Gastroesophageal sphincter (tissue), 4 donors: ENCODE data around the gene MST1R. TPM values are rescaled to one million over a fixed set of nuclear protein-coding genes. Genes with fewer than 3 reads are reported as not detected.

ENCODE experiments used
- ATAC-seq: fragments of 150-250 bp; one replicate; pipeline ENCODE4 v1.9.1; 2016; ENCODE audit warnings: mild to moderate bottlenecking, moderate library complexity
- H3K27ac ChIP-seq, 4 donors: fragments of 200-600 bp; sonication (generic) in 3 of 4; 1 replicate in 3 of 4; 2 replicates in 1 of 4; pipeline ENCODE4 v1.5.1; 2016 to 2019
- H3K27me3 ChIP-seq: fragments of 200-600 bp; sonication (generic); one replicate; pipeline ENCODE4 v1.5.1; 2019
- H3K36me3 ChIP-seq, 2 donors: fragments of 200-600 bp; sonication (generic); one replicate each; pipeline ENCODE4 v1.5.1; 2019; ENCODE audit warnings: control low read depth in 1 of 2
- H3K4me1 ChIP-seq, 3 donors: fragments of 200-600 bp; sonication (generic); 1 replicate in 2 of 3; 2 replicates in 1 of 3; pipeline ENCODE4 v1.5.1; 2016 to 2019; ENCODE audit warnings: control low read depth in 2 of 3
- H3K4me3 ChIP-seq, 2 donors: fragments of 200-600 bp; sonication (generic); one replicate each; pipeline ENCODE4 v1.5.1; 2019; ENCODE audit warnings: mild to moderate bottlenecking in 1 of 2, moderate library complexity in 1 of 2
- H3K9me3 ChIP-seq, 3 donors: fragments of 200-600 bp; sonication (generic); one replicate each; pipeline ENCODE4 v1.5.1; 2017 to 2019; ENCODE audit warnings: control low read depth in 2 of 3
- EP300 ChIP-seq: sonication (generic); formaldehyde crosslinking; IDR thresholded peaks from one replicate; pipeline ENCODE4 v1.6.1; 2017; ENCODE audit warnings: antibody characterized with exemption, mild to moderate bottlenecking
- POLR2A ChIP-seq, 2 donors: fragments of 450-650 bp; IDR thresholded peaks; one replicate each; pipeline ENCODE4 v1.6.1; 2017; ENCODE audit warnings: antibody characterized with exemption in 2 of 2, mild to moderate bottlenecking in 2 of 2, moderate library complexity in 1 of 2
- POLR2AphosphoS5 ChIP-seq: sonication (generic); formaldehyde crosslinking; IDR thresholded peaks from one replicate; pipeline ENCODE4 v1.6.1; 2017; ENCODE audit warnings: antibody characterized with exemption
- WGBS, 2 donors: methylation state at CpG; one replicate each; pipeline ENCODE4 v1.1.5; 2018; ENCODE audit warnings: low coverage in 1 of 2; 5-methylcytosine and 5-hydroxymethylcytosine counted together
- total RNA-seq, 4 donors: library from RNA; depleted of rRNA; stranded (reverse); fragments of >200 nt; gene quantifications; one replicate each; pipeline ENCODE4 v1.1.0, GENCODE V29; 2016
- TF ChIP-seq, protein P1 (sequence below), 4 experiments: fragments of 200-600 bp in 2 of 4; fragments of 450-650 bp in 2 of 4; sonication (generic) in 1 of 4; IDR thresholded peaks; one replicate each; pipeline ENCODE4 v1.5.1; 2017 to 2019; ENCODE audit warnings: antibody characterized with exemption in 4 of 4, mild to moderate bottlenecking in 2 of 4, moderate library complexity in 2 of 4

MST1R gene
- total RNA-seq, 4 donors from 2014 or later, result 1.2 to 5.9 (median 2.0) TPM

DNA sequence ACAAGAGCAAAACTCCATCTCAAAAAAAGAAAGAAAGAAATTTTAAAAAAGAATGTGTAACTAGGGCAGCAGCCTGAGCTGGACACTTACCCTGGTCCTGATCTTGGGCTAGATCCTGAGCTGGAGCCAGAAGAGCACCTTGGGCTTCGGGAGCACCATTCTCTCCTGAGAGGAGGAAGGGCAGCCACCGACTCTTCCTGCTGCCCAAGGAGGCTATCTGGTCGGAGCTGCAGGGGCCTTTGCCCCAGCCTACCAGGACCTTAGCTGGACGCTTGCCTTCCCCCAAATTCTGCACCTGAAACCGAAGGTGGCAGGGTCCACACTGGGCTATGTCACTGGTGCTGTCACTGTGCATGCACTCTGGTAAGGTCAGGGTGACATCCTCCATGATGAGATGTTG, 27.1 kb downstream of the MST1R start:
- no CpG with 5 or more reads among the region's 5 CpGs for WGBS, 2 donors
- Histone ChIP-seq H3K27ac (no peak overlapping the region), H3K4me1 (peaks cover 0 to 18% (median 0%) of the 10 kb centered on the region in 3 donors), H3K36me3 (no peaks in the 10 kb centered on the region), H3K4me3 (no peak overlapping the region), H3K27me3 (peaks cover 5% of the 10 kb centered on the region), H3K9me3 (no peaks in the 10 kb centered on the region)
- no peak for ATAC-seq
- TF ChIP-seq, protein P1, sequence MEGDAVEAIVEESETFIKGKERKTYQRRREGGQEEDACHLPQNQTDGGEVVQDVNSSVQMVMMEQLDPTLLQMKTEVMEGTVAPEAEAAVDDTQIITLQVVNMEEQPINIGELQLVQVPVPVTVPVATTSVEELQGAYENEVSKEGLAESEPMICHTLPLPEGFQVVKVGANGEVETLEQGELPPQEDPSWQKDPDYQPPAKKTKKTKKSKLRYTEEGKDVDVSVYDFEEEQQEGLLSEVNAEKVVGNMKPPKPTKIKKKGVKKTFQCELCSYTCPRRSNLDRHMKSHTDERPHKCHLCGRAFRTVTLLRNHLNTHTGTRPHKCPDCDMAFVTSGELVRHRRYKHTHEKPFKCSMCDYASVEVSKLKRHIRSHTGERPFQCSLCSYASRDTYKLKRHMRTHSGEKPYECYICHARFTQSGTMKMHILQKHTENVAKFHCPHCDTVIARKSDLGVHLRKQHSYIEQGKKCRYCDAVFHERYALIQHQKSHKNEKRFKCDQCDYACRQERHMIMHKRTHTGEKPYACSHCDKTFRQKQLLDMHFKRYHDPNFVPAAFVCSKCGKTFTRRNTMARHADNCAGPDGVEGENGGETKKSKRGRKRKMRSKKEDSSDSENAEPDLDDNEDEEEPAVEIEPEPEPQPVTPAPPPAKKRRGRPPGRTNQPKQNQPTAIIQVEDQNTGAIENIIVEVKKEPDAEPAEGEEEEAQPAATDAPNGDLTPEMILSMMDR (IDR thresholded peaks at IDR 0.05), result no peak
- TF ChIP-seq POLR2AphosphoS5 (no peak), POLR2A (IDR thresholded peaks at IDR 0.05) (no peak), EP300 (no peak)

DNA sequence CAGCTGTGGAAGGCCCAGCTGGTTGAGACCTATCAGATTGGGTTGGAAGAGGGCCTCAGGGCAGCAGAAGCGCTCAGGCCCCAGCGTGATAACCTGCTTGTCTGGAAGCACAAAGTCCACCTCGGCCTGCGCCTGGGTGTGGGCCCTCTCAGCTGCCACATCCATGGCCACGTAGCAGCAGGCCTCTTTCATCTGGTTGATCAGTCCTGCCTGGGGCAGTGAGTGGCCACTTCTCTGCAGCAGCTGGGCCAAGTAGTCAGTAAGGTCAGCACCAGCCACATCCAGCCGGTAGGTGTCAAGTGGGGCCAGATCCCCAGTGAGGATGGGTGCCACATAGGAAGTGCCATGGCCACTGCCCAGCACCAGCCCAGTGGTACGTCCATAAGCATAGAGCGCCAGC, 30.1 kb downstream of the MST1R start:
- Histone ChIP-seq H3K4me3 (no peak overlapping the region), H3K27me3 (peaks cover 35% of the 10 kb centered on the region), H3K9me3 (no peaks in the 10 kb centered on the region), H3K27ac (no peak overlapping the region), H3K4me1 (peaks cover 0 to 16% (median 9%) of the 10 kb centered on the region in 3 donors), H3K36me3 (no peaks in the 10 kb centered on the region)
- no peak for ATAC-seq
- WGBS, 2 donors, result no CpG with 5 or more reads among the region's 8 CpGs
- TF ChIP-seq, protein P1 (IDR thresholded peaks at IDR 0.05), result no peak
- TF ChIP-seq EP300 (no peak), POLR2A (IDR thresholded peaks at IDR 0.05) (no peak), POLR2AphosphoS5 (no peak)

DNA sequence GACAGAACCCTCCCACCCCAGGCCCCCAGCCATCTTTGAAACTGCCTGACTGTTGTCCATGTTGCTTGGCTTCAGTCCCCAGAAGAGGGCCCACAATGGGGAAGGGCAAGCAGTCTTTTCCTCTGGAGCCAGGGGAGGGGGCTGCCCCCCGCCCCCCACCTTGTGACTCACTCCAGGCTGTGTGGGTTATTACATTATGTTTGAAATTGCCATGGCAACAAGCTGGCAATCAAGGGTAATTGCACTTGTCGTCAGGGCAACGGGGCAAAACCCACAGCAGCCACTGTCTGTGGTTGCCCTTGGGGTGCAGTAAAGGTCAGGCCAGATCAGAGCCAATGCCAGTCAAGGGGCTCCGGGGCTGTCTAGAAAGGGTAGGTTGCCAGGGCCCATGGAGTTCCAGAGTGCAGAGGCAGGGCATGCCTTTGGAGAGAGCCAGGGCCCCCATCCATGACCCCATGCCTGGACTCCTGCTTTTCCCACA, 30.8 kb downstream of the MST1R start:
- Histone ChIP-seq H3K4me3 (no peak overlapping the region), H3K4me1 (peaks cover 0 to 16% (median 9%) of the 10 kb centered on the region in 3 donors), H3K27me3 (peaks cover 42% of the 10 kb centered on the region), H3K9me3 (no peaks in the 10 kb centered on the region), H3K27ac (no peak overlapping the region), H3K36me3 (no peaks in the 10 kb centered on the region)
- no peak for ATAC-seq
- no peak for TF ChIP-seq POLR2A (IDR thresholded peaks at IDR 0.05)
- TF ChIP-seq EP300, result no peak
- TF ChIP-seq, protein P1 (IDR thresholded peaks at IDR 0.05), result no peak
- TF ChIP-seq POLR2AphosphoS5, result no peak
- no CpG with 5 or more reads among the region's 4 CpGs for WGBS, 2 donors

DNA sequence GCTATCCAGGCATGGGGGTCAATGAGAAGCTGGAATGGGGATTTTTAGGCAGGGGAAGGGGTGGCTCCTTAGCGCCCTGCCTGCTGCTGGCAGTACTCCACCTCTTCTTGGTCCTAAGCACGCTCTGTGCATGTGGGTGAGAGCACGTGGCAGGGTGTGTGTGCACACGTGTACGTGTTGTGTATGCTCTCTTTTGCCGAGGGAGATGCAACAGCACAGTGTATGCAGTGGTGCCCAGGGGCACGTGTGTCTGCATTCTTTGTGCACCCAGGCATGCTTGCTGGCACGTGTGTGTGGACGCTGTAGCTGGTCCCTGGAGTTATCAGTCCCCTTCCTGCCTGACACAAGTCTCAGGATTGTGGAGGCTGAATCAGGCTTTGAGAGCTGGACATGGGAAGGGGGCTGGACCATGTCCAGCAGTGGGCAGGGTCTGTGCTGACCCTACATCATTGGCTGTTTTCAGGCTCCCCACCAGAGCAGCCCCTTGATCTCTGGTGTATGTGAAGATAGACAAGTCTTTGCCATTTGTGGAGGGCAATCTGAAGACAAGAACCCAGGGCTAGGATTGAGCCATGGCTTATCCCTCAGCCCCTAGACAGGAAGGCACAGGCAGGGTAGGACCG, 32.0 kb downstream of the MST1R start:
- TF ChIP-seq, protein P1 (IDR thresholded peaks at IDR 0.05), result no peak
- TF ChIP-seq POLR2AphosphoS5, result no peak
- no peak for TF ChIP-seq EP300
- TF ChIP-seq POLR2A (IDR thresholded peaks at IDR 0.05), result no peak
- Histone ChIP-seq H3K9me3 (no peaks in the 10 kb centered on the region), H3K4me3 (no peak overlapping the region), H3K27ac (no peak overlapping the region), H3K27me3 (peaks cover 49% of the 10 kb centered on the region), H3K4me1 (peaks cover 0 to 16% (median 9%) of the 10 kb centered on the region in 3 donors), H3K36me3 (no peaks in the 10 kb centered on the region)
- 60 to 76% methylated on average over 1 to 6 of the region's 10 CpGs for WGBS, 2 donors
- ATAC-seq, result no peak

DNA sequence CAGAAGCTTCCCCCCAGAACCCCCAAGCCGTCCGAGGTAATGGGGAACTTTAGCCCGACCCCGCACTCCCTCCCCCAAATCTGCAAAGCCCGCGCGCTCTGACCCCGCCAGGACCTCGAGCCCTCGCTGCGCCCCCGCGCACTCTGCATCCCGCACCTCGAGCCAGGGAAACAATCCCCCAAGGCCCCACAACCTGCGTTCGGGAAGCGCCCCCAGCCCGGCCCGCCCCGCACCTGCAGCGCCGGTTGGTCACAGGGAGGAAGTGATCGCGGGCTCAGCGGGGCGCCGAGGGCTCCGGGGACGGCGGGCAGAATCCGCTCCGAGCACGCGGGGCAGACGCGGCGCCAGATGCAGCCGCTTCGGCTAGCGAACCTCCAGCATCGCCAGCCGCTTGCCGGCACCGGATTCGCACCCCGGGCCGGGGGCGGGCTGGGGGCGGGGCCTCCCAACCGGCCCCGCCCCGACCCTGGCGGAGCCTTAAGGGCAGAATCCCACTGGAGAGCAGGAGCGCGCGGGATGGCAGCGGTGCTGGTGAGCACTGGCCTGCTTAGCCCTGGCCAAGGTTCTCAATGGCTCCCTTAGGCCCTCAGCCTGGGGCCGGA, 34.0 kb downstream of the MST1R start, which contains the start of gene CAMKV:
TSS of gene CAMKV (minus strand) at position 382 of the 602 bp plus-strand sequence. CDS start 7,518 bp downstream, outside the sequence.
- peaks cover 0 to 16% (median 9%) of the 10 kb centered on the region in 3 donors for H3K4me1 ChIP-seq
- H3K27me3 ChIP-seq, result peaks cover 65% of the 10 kb centered on the region
- ATAC-seq, result peak; percentile 22
- TF ChIP-seq POLR2A (IDR thresholded peaks at IDR 0.05) (no peak), POLR2AphosphoS5 (no peak), EP300 (no peak)
- TF ChIP-seq, protein P1 (IDR thresholded peaks at IDR 0.05), result no peak
- no peaks in the 10 kb centered on the region for H3K9me3 ChIP-seq
- WGBS, 2 donors, result no CpG with 5 or more reads among the region's 59 CpGs
- H3K27ac ChIP-seq, result no peak within 1 kb of the TSS
- no peaks in the 10 kb centered on the region for H3K36me3 ChIP-seq
- peak within 1 kb of the TSS; percentile 0 to 49 for H3K4me3 ChIP-seq
